ENCODE results near the gene RPAP3.
"Not testable (repeated sequence)": the region's sequence is repeated elsewhere in the genome, so short reads cannot be mapped to it uniquely, and the experiment has no call there.

RPAP3 gene

DNA sequence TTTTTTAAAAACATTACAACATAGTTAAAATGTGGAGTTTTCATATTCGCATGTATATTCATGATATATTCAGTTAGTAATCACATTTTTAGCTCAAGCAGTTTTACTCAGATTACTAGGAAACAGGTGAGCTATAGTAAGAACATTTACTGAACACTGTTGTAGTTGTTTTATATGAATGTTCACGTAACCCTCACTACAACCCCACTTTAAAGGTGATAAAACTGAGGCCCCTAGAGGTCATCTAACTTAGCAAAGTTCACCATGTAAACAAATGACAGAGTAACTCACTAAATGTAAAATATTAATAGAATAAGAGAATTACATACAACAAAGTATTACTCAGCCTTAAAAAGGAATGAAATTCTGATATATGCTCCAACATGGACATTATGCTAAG is 26.0 kb downstream of the RPAP3 start:
- DNase-seq (ENCODE audit: low read depth): no peak

DNA sequence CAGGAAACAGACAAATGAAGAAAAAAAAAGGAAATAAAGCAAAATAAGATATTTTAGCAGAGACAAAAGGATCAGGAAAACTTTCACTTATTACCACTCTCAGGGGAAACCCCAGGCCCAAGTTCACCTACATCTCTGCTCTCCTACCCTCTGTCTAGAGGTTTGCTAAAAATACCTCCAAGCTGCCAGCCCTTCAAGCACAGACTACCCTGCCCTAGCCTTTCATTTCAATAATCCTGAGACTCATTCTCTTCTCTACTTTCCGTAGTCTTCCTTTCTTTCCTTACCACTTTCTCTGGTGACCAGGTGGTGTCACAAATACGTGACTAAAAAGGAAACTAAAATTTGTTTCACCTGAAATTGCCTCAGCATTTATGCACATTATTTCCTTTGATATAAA is 33.8 kb downstream of the RPAP3 start:
- no peak for DNase-seq (ENCODE audit: low read depth)

DNA sequence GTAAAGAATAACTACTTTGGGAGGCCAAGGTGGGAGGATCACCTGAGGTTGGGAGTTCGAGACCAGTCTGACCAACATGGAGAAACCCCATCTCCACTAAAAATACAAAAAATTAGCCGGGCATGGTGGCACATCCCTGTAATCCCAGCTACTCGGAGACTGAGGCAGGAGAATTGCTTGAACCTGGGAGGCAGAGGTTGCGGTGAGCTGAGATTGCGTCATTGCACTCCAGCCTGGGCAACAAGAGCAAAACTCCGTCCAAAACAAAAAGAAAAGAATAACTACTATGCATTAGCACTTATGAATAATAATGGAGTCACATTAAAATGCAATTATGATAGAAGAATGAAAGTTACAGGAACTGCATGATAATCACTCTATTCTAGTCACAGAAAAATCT is 37.9 kb downstream of the RPAP3 start:
- not testable (repeated sequence) for DNase-seq (ENCODE audit: low read depth)

DNA sequence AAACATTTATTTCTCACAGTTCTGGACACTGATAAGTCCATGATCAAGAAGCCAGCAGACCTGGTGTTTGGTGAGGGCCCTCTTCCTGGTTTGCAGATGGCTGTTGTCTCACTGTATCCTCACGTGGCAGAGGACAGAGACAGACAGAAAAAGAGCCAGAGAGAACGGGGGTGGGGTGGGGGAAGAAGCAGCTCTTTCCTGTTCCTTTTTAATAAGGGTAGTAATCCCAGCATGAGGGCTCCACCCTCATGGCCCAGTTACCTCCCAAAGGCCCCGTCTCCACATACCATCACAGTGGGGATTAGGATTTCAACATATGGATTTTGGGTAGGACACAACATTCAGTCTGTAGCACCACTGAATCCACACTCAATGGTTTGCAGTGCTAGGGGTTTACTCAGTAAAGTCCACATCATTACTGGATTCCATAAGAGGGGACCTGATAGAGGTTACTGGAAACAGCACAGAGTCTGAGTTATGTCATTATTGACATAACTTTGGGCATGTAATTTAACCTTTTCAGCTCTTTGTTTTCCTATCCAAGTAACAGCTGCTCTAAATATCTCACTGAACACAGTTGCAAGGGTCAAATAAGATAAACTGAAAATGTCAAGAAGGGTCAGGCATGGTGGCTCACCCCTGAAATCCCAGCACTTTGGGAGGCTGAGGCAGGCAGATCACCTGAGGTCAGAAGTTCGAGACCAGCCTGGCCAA is 53.2 kb downstream of the RPAP3 start:
- no peak for DNase-seq (ENCODE audit: low read depth)

DNA sequence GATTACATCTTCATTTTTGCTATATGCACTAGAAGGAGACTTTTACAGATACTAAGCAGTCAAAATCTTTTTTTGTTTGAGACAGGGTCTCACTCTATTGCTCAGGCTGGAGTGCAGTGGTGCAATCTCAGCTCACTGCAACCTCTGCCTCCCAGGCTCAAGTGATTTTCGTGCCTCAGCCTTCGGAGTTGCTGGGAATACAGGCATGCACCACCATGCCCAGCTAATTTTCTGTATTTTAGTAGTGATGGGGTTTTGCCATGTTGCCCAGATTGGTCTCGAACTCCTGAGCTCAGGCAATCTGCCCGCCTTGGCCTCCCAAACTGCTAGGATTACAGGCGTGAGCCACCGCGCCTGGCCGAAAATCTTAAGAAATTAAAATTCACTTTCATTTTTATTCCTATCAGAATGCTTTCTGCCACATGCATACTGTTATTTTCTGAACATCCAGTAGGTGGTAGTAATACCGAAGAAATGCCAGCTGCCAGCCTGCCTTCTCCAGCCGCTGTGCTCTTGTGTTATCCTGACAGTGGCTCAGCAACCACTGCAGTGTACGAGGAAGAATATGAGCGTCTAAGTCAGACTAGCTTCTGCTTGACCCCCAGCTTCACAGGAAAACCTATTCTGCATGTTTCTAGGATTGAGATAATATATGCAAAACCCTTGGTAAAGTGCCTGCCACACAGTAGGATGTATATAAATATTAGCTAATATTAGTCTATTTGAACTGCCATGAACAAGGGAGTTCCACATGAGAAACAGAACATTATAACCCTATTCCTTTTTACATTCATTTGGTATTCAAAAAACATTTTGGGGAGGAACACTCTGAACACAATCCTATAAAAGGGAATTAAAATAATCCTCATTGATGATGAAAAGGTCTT is 54.2 kb downstream of the RPAP3 start:
- peak; percentile 5 for DNase-seq (ENCODE audit: low read depth)

DNA sequence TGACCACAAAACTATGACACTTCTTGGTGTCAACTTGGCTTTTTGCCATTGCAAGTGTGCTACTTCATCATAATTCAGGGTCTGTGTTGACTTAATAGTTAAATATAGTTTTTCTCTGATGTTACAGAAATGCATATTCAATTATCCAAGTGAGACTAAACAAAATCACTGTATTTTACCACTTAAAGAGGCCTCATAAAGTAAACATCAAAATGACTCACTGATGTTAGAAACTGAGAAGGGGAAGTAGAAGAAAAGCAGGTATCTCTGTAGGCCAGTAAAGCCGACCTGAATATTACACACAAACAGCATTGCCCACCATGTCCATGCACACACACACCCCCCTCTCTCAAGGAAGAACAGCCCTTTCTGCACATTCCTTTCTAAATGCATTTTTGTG is 55.4 kb downstream of the RPAP3 start:
- no peak for DNase-seq (ENCODE audit: low read depth)

DNA sequence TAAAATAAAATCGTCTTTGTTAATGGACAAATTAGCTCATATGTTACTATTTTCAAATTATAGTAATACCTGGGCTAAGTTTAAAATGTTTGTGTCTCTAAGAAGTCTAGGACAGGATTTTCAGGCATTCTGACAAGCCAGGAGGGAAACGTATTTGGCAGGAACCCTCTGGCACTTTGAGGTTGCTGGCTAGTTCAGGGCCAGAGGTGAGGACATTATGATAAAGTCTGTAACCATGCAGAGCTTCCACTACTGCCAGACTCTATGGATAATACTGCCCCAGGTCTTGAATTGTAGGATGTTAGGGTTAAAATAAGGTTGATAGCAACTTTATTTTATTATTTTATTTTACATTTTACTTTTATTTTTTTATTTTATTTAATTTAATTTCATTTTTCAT is 56.4 kb downstream of the RPAP3 start:
- DNase-seq (ENCODE audit: low read depth): no peak

DNA sequence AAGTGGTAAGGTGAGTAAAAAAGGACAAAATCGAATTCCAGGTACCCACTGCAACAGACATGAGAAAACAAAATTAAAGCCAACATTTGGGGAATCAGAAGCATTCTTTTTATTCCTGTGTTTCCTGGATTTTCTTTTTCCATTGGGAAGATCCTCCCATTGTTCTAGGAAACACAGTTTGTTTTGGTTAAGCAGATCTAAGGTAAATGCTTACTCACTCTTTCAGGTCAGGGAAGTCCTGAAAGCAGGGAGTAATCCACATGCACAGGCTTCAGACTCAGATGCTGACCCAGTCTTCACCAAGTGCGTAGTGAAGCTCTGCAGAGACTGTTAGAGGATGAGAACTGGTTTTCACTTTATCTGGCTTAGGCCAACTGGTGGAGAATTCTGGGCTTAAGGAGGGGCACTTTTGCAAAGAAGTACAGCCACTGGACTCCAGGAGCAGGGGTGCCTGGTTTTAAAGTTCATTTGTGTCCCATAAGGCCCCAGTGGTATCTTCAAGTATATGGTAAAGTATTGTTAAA is 57.7 kb downstream of the RPAP3 start:
- DNase-seq (ENCODE audit: low read depth): no peak

DNA sequence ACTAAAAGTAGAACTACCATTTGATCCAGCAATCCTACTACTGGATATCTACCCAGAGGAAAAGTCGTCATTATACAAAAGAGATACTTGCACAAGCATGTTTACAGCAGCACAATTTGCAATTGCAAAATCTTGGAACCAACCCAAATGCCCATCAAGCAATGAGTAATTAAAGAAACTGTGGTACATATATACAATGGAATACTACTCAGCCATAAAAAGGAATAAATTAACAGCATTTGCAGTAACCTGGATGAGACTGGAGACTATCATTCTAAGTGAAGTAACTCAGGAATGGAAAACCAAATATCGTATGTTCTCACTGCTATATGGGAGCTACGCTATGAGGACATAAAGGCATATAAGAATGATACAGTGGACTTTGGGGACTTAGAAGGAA is 63.5 kb downstream of the RPAP3 start:
- not testable (repeated sequence) for DNase-seq (ENCODE audit: low read depth)

DNA sequence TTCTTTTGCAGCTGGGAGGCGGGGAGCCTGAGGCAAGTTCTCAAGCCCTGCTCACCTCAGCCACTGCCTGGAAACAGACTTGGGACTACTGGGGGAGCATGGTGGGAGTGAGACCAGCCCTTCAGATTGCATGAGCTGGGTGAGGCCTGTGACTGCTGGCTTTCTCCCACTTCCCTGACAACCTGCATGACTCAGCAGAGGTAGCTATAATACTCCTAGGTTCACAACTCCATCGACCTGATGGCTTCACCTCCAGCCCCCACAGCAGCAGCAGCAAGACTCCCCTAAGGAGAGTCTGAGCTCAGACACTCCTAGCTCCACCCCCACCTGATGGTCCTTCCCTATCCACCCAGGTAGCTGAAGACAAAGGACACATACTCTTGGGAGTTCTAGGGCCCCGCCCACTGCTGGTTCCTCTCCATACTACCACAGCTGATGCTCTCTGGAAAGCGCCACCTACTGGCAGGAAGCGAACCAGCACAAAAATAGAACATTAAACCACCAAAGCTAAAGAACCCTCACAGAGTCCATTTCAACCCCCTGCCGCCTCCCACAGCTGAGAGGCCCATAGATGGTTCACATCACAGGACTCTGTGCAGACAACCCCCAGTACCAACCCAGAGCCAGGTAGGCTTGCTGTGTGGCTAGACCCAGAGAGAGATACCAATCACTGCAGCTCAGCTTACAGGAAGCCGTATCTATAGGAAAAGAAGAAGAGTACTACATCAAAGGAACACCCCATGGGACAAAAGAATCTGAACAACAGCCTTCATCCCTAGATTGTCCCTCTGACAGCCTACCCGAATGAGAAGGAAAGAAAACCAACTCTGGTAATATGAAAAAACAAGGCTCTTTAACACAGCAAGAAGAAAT is 68.7 kb downstream of the RPAP3 start:
- DNase-seq (ENCODE audit: low read depth): peak; percentile 7

DNA sequence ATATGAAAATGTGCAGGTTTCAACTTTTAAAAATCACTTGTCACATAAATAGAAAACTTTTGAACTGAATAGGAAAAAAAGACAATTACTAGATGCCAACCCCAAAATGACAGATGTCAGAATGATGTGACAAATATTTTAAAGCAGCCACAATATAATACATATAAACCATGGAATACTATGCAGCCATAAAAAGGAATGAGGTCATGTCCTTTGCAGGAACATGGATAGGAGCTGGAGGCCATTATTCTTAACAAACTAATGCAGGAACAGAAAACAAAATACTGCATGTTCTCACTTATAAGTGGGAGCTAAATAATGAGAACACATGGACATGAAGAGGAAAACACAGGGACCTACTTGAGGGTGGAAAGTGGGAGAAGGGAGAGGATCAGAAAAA is 70.1 kb downstream of the RPAP3 start:
- not testable (repeated sequence) for DNase-seq (ENCODE audit: low read depth)

DNA sequence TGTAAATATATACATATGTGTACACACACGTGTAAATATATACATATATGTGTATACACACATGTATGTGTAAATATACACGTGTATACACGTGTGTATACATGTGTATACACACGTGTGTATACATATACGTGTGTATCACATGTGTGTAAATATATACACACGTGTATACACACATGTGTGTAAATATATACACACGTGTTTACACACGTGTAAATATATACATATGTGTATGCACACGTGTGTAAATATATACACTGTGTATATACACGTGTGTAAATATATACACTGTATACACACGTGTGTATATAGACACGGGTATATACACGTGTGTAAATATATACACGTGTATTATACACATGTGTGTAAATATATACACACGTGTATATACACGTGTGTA is 71.7 kb downstream of the RPAP3 start:
- no peak for DNase-seq (ENCODE audit: low read depth)

DNA sequence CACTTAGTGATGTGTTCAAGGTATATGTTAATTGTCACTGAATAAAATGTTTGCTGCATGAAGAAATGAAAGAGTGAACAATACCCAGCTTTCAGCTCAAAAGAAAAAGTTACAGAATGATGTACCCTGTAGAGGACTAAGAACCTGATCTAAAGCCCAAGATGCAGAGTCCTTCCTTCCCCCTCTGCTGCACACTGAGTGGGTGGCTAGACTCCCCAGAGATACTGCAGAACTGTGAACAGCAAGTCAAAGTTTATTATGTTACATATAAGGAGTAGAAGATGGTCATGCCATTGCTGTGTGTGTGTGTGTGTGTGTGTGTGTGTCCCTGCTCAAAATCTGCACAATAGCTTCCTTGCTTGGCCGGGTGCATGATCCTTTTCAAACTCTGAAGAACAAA is 83.9 kb downstream of the RPAP3 start:
- DNase-seq (ENCODE audit: low read depth): no peak

DNA sequence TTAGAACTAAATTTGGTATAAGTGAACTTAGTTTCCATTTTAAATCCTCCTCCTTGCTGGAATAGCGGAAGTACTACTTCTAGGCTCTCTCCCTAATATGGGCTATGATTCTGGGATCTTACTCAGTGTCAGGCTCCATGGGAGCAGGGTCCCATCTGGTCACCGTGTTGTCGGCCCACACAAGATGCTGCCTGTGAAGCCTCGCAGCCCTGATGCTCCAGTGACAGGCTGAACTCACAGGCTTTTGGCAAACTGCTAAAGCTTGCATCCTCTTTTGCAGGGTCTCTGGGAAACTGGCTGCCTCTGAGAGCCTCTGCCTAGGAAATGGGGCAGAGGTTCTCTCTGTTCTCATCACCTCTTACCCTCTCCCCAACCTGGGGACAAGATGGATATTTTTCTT is 88.4 kb downstream of the RPAP3 start:
- DNase-seq (ENCODE audit: low read depth): no peak

DNA sequence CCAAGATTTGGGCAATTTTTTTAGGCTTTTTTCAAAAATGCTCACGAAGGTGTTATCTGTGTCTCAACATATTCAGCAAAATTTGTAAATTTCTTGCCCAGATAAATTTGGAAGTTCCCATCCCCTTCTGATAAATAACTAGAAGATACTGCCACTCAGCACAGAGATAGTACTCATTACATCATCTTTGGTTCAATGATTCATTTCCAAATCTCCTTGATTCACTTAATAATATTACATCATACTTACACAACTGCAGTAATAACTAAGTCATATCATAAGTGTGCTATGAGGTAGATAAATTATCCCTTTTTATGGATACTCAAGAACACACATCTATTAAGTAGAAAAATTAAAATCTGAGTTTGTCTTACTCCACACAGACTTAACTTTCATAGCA is 89.4 kb downstream of the RPAP3 start:
- no peak for DNase-seq (ENCODE audit: low read depth)

DNA sequence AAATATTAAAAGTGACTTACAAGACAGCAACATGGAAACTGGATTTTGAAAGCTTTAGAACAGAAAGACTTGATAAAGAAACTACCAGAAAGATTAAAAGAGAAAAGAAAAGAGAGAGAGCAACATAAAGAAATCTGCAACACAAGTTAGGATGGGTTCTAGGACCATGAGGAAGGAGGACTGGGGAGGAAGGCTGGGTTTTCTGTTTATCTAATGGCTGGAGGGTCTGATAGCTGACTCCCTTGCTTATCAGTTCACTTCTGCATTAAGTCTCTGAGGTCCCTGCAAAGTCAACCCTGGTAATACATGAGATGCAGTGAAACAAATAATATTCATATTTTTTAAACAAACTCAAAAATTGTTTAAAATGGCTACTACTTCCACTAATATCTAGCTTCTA is 90.1 kb downstream of the RPAP3 start:
- no peak for DNase-seq (ENCODE audit: low read depth)

DNA sequence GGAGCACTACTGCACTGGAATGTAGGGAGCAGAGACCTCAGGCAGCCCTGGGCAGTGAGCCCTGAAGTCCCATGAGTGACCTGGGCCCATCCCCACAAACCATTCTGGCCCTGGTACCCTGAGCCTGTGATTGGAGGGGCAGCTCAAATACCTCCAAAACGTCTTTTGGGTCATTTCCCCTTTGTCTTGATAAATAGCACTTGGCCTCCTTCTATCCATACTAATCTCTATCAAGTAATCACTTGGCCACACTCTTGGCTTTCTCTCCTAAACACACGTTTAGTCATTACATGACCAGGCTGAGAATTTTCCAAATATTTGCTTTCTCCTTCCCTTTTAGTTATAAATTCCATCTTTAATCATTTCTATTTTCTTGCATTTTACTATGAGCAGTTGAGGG is 91.3 kb downstream of the RPAP3 start:
- DNase-seq (ENCODE audit: low read depth): no peak

DNA sequence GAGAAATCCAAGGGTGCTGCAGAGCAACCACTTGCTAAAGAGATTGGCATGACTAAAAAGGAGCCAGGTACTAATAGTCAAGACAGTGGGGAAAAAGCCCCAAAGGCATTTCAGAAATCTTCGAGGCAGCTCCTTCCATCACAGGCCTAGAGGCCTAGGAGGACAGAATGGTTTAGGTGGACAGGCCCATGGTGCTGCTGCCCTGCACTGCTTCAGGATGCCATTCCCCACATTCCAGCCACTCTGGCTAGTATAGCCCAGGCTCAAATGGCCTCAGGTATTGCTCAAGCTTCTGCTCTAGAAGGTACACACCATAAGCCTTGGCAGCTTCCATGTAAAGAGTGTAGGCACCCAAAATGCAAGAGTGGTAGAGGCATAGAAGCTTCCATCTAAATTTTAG is 92.9 kb downstream of the RPAP3 start:
- DNase-seq (ENCODE audit: low read depth): no peak

DNA sequence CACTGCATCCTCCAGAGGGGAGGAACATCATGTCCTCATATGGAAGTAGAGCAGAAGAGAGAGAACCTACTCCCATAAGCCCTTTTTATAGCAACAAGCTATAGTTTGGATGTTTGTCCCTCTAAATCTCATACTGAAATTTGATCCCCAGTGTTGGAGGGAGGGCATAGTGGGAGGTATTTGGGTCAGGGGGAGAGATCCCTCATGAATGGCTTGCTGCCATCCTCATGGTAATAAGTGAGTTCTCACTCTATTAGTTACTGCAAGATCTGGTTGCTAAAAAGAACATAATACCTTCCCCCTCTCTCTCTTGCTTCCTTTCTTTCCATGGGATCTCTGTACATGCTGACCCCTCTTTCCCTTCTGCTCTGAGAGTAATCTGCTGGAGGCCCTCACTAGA is 93.9 kb downstream of the RPAP3 start:
- no peak for DNase-seq (ENCODE audit: low read depth)
